ENCODE data around the gene ZNF836. TPM values are rescaled to one million over a fixed set of nuclear protein-coding genes. Genes with fewer than 3 reads are reported as not detected.
"Not testable (repeated sequence)": the region's sequence is repeated elsewhere in the genome, so short reads cannot be mapped to it uniquely, and the experiment has no call there.

ZNF836 gene
- 6.8 TPM for total RNA-seq
- long read RNA-seq = 0 reads

DNA sequence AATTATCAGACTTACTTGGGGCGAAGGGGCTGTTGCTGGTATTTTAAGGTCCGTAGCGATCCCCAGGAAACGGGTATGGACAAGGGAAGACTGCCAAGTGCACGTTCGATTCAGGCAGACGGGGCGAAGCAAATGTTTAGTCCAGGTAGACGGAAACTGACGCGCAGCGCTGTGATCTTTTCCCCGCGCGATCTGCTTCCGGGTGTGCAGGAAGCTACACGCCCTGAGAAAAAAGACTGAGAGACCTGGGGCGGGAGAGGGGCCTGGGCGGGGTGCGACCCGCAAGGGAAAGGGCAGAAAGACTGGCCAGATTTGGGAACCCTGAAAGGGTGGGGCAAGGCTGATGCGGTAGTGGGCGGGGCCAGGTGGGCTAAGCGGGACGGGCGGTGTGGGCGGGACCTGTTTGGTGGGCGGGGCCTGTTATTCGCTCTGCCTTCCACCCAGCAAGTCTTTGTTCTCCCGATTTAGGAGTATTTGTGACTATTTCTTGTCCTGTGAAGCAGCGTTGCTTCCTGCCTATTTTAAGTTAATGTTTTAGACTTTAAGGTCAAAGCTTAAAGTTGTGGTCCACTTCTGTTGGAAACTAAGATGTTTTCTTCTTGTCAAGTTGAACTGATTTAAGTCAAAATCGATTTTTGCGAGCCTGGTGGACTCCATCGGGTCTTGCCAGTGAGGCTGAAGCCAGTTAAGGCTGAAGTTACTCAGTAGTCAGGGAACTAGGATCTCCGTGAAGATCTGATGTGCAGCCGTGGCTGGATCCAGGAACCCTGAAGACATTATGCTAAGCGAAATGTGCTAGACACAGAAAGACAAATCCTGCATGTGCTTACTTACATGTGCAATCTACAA lies at the start of gene ZNF836:
ZNF836 (minus strand) TSS at position 301 of the 849 bp plus-strand sequence. CDS start 3,549 bp downstream, outside the sequence.
- intact Hi-C loops (cut with DNase I) = loop anchor here (1.0 to 2.0 kb wide), 2 partner anchors 18 to 33 kb away; partner anchors contain the start of gene ZNF616
- DNase-seq (ENCODE audit: missing footprints) = peak; percentile 94
- peak; percentile 98 for ATAC-seq

DNA sequence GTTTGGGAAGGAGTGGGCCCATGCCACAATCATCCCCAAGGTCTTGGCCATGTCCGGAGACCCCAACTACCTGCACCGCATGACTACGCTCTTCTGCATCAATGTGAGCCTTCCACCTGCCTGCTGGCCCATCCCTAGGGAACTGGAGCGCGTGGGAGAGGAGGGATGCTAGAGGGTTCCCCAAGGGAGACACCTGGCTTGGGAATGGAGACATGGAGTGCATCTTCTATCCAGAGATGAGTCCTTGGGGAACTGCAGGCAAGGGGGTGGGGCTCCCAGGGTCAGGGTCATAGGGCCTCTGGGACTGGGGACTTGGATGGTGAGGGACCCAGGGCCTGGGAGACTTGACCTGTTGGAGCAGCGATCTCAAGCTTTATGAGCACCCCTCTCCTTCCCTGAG lies 49.6 kb upstream of the ZNF836 start:
- intact Hi-C loops (cut with DNase I) = no loop called here
- DNase-seq (ENCODE audit: missing footprints) = no peak
- no peak for ATAC-seq

DNA sequence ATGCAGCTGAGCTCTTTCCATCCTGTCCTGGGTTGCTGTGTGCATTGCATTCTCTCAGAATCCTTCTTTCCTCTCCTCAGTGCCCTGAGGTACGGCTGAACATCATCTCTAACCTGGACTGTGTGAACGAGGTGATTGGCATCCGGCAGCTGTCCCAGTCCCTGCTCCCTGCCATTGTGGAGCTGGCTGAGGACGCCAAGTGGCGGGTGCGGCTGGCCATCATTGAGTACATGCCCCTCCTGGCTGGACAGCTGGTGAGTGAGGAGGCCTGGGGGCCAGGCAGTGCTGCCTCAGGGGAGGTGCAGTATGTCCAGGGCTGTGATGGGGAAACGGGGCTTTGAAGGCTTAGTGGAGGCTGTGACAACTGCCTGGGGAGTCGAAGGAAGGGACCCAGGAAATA lies 48.2 kb upstream of the ZNF836 start:
- DNase-seq (ENCODE audit: missing footprints) = no peak
- intact Hi-C loops (cut with DNase I) = no loop called here
- ATAC-seq = no peak

DNA sequence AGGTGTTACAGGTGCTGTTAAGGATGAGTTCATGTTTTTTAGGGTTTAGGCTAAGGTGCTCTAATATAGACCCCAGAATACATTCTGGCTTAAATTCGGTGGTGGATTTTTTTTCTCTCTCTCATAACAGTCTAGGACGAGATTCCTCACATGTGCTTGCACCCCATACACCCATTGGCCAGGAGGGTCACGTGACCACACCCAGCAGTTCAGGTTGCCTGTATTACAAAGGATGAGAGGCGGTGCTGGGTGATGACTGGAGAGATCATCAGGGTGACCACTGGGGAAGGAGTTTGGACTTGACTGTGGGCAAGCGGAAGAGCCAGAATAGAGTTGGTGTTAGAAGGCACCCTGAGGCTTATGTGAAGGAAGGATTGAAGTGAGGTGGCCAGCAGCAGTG lies 46.2 kb upstream of the ZNF836 start:
- no peak for DNase-seq (ENCODE audit: missing footprints)
- no peak for ATAC-seq
- intact Hi-C loops (cut with DNase I) = no loop called here

DNA sequence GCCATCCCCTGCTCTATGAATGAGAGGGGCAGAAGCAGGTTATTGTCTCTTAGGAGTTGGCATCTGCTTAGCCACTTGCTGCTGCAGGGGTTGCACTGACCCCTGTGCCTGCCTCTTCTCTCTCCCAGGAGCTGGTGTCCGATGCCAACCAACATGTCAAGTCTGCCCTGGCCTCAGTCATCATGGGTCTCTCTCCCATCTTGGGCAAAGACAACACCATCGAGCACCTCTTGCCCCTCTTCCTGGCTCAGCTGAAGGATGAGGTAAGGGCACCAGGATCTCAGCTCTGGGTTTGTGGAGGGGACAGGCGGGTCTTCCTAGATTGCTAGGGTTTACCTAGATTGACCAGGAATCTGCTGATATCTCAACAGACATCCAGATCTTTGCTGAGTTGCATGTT lies 45.0 kb upstream of the ZNF836 start:
- intact Hi-C loops (cut with DNase I) = no loop called here
- ATAC-seq = no peak

DNA sequence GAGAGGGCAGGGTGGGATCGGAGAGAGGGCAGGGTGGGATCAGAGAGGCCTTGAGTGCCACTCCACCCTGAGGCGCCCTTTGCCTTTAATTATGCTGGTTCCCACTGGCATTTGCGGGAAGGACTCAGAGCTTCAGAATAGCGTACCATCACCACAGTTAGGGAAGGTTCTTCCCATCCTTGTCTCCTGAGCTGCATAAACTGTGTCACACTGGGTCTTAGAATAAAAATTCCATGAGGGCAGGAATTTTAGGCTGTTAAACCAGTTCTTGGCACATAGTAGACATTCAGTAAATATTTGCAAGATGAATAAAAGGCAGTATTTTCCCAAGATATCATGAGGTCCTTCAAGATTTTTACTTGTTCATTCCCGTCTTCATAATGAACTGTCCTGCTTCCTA lies 42.8 kb upstream of the ZNF836 start:
- DNase-seq (ENCODE audit: missing footprints) (no peak), ATAC-seq (no peak)
- intact Hi-C loops (cut with DNase I) = no loop called here

More for the DNA sequence above, 45.0 kb upstream of the ZNF836 start:
- no peak for DNase-seq (ENCODE audit: missing footprints)

DNA sequence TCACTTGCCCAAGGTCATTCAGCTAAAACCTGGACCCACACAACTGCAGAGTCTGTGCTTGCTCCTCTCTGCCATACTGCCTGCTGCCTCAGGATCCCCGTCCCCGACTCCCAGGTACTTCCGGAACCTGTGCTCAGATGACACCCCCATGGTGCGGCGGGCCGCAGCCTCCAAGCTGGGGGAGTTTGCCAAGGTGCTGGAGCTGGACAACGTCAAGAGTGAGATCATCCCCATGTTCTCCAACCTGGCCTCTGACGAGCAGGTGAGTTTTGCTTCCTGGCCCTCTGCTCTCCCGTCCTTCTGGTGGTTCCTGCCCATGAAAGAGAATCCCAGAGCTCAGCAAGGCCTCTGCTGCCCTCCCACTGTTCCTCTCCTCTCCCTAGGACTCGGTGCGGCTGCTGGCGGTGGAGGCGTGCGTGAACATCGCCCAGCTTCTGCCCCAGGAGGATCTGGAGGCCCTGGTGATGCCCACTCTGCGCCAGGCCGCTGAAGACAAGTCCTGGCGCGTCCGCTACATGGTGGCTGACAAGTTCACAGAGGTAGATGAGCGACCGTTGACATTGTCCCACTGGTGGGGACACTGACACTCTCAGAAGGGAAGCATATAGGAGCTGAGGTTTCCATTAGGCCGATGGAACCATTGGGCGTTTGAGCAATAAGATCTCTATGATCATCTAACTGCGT lies 41.3 kb upstream of the ZNF836 start:
- intact Hi-C loops (cut with DNase I) = no loop called here
- ATAC-seq = no peak
- DNase-seq (ENCODE audit: missing footprints) = peak; percentile 53

DNA sequence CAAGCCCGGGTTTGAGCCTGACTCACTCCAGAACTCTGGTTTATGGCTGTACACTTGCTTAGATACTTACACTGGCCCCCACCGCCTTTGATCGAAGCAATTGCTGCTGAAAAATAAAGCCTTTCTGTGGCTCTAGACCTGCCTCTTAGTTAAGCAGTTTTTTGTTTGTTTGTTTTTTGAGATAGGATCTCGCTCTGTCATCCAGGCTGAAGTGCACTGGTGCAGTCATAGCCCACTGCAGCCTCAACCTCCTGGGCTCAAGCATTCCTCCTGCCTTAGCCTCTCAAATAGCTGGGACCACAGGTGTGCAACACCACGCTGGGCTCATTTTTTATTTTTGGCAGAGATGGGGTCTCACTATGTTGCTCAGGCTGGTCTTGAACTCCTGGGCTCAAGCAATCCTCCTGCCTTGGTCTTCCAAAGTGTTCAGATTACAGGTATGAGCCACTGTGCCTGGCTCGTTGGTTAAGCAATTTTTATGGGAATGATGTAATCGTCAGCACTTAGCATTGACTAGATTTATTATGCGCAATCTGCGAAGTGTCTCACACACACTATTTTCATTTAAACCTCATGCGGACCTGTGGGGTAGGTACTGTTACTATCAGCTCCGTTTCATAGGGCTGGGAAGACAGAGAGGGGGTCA lies 40.6 kb upstream of the ZNF836 start:
- DNase-seq (ENCODE audit: missing footprints) (no peak), ATAC-seq (no peak)

DNA sequence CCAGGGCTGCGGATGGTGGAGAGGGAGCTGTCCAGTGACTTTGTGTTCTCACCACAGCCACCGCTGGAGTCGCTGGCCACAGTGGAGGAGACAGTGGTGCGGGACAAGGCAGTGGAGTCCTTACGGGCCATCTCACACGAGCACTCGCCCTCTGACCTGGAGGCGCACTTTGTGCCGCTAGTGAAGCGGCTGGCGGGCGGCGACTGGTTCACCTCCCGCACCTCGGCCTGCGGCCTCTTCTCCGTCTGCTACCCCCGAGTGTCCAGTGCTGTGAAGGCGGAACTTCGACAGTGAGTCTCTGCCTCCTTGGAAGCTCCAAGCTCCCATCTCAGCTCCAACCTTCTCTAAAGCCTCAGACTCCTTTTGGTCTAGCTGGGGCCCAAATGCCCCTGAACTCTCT lies 39.8 kb upstream of the ZNF836 start:
- intact Hi-C loops (cut with DNase I) = no loop called here
- no peak for DNase-seq (ENCODE audit: missing footprints)
- ATAC-seq = no peak

More for the DNA sequence above, 40.6 kb upstream of the ZNF836 start:
- intact Hi-C loops (cut with DNase I) = no loop called here

DNA sequence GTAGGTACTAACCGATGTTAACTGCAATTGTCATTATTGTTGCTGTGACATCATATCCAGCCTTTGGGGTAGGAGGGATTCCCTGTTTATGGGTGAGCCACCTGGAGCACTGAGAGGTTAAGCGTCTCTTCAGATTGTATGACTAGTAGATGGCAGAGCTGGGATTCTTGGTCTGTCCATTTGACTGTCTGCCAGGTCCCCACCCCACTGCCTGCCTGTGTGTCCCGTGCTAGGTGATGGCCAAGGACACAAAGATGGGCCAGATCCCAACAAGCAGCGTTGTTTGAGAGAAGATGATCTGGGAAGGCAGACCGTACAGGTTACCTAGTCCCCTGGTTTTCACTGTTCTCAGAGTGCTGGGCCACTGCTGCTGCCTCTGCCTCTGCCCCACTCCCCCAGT lies 35.1 kb upstream of the ZNF836 start:
- DNase-seq (ENCODE audit: missing footprints) = no peak
- intact Hi-C loops (cut with DNase I) = no loop called here
- peak; percentile 47 for ATAC-seq

DNA sequence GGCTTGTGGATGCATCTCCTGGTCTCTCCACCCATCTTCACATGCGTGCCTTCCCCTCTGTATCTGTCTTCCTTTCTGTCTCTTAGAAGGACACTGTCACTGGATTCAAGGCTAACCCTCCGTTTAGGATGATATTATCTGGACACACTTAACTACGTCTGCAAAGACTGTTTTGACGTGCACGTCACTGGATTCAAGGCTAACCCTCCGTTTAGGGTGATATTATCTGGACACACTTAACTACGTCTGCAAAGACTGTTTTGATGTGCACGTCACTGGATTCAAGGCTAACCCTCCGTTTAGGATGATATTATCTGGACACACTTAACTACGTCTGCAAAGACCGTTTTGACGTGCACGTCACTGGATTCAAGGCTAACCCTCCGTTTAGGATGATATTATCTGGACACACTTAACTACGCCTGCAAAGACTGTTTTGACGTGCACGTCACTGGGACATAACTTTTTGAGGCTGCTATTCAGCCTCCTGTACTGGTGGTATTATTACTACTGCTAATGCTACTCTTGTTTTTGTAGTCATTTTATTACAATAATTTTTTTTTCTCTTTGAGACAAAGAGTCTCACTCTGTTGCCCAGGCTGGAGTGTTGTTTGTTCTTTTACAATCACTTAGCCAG lies 29.5 kb upstream of the ZNF836 start:
- DNase-seq (ENCODE audit: missing footprints); ATAC-seq; intact Hi-C loops (cut with DNase I): not testable (repeated sequence)

DNA sequence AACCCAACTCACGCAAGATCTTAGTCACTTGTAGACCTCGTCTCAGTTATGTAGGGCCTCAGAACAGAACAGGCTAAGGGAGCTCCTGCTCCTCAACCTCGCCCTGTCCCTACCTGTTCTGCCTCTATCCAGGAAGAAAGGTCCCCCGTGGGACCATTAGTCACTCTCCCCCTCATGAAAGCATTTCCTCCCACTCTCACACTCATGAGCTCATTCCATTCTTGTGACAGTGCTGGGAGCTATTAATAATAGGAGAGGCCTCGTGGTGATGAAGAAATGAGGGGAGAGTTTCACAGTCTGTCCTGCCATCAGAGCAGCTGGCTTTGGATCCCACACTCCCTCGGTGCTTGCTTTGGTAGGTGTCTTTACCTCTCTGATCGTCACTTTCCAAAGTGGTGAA lies 28.6 kb upstream of the ZNF836 start:
- intact Hi-C loops (cut with DNase I) = no loop called here
- peak; percentile 86 for ATAC-seq
- no peak for DNase-seq (ENCODE audit: missing footprints)

DNA sequence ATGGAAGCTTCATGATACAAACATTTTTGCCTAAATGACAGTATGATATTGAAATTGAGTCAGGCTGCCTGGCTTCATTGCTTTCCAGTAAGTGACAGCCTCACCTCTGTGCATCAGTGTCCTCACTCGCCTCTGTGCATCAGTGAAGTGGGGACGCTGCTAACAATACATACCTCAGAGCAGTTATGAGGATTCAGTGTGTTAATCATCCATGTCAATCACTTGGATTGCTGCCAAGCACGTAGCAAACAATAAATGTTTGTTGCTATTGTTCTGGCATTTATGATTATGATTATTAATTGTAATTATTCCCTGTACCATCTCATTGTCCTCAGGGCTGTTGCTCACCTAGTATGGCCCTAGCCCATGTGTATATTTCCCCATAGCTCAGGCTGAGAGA lies 27.3 kb upstream of the ZNF836 start:
- no peak for ATAC-seq
- intact Hi-C loops (cut with DNase I) = no loop called here
- DNase-seq (ENCODE audit: missing footprints) = no peak

DNA sequence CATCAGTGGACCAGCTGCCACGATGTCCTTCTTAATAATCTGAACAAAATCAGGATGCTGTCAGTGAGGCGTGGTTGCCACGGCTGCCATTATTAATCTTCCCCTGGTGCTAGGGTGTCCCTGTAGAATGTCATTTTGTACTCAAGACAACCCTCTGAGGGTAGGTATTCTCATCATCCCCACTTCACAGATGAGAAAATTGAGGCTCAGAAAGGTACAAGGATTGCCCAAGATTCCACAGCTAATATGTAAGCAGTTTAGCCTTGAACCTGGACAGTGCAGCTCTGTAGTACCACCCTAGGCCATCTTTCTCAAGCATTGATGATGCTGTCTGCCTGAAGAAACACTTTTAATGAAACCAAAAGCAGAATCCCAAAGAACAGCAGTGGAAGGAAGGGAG lies 26.5 kb upstream of the ZNF836 start:
- DNase-seq (ENCODE audit: missing footprints) = no peak
- no peak for ATAC-seq
- intact Hi-C loops (cut with DNase I) = no loop called here

DNA sequence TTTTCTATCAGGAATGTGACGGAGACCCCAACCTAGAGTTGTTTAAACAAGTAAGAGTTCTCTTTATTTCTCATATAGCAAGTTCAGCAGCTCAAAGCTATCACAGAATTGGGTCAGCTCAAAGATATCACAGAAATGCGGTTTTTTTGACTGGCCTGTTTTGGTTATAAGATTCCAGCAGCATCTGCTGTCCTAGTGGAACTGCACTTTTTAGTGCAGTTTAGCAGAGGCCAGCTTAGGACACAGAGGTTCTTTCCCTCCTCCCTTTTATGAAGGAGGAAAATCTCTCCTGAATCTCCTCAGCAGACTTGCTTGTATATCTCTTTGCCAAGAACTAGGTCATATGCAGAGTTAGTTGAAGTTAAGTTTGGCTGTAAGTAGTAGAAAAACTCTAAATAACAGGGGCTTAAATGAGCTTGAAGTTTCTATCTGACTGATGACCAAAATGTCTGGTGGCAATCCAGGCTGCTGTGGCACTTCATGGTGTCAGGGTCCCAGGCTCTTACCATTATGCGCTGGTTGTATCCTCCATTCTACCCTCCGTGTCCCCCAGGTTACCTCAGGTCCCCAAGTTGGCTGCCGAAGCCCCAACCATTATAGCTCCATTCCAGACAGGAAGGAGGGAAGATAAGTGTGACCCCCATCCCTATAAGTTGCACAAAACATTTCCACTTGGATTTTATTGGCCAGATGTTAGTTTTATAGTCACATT lies 25.0 kb upstream of the ZNF836 start:
- intact Hi-C loops (cut with DNase I) = no loop called here
- no peak for ATAC-seq
- DNase-seq (ENCODE audit: missing footprints) = no peak

DNA sequence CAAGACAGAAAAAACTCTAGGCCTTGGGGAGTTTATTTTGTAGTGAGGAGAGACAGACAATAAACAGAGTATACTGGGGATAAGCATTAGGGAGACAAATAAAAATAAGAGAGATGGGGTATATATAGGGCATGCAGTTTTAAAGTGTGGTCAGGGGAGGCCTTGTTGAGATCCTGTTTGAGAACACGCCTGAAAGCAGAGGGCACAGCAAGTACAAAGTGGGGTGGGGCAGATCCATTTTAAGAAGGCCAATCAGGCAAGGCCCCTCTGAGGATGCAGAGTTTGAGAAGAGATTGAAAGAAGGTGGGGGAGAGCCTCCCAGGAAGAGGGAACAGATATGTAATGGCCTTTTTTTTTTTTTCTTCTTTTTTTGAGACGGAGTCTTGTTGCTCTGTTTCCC lies 20.5 kb upstream of the ZNF836 start:
- intact Hi-C loops (cut with DNase I) = loop anchor here (2.0 kb wide), 1 partner anchor 503 kb away; no protein-coding TSS in a partner anchor
- DNase-seq (ENCODE audit: missing footprints) (no peak), ATAC-seq (no peak)

DNA sequence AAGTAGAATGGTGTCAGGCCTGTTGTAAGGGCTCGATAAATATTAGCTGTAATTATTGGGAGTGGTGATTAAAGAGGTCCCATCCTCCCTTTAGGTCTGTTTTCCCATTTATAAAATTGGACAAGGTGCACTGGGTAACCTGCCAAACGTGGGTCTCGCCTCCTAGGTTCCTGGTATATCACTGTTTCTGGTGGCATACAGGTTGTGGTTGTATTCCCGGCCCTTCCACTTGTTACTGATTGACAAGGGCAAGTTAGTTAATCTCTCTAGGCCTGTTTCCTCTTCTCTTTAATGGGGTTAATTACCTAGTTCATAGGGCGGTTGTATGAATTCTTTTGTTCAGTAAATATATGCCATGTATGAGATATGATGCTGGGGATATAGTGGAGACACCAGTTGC lies 20.0 kb upstream of the ZNF836 start:
- ATAC-seq (no peak), DNase-seq (ENCODE audit: missing footprints) (no peak)
- intact Hi-C loops (cut with DNase I) = loop anchor here (2.0 kb wide), 1 partner anchor 503 kb away; no protein-coding TSS in a partner anchor

DNA sequence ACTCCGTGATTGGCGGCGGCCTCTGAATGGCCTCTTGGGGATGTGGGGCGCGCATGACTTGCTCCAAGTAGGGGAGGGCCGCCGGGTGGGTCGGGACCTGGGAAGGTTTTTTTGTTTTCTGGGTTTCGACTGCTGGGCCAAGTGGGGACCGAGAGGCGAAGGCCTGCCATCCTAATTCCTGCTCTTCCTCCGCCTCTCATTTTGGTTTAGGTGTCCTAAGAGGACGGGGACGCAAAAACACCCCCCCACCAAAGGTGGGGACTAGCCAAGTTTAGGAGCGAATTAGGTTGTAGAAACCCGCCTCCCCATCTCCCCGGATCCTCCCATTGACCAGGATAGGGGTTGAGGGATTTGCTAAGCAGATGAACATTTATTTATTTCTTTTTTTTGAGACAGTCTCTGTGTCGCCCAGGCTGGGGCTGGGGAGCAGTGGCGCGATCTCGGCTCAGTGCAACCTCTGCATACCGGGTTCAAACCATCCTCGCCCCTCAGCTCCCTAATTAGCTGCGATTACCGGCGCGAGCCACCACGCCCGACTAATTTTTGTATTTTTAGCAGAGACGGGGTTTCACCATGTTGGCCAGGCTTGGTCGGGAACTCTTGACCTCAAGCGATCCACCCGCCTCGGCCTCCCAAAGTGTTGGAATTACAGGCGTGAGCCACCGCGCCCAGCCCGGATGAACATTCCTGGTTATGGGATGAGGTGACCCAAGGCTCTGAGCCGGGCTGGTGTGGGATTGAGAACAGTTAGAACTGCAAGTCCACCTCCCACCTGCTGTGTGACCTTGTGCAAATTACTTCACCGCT lies 19.3 kb upstream of the ZNF836 start:
- intact Hi-C loops (cut with DNase I) = loop anchor here (2.0 kb wide), 1 partner anchor 502 kb away; no protein-coding TSS in a partner anchor
- DNase-seq (ENCODE audit: missing footprints) (no peak), ATAC-seq (no peak)

Measured in Right ventricle myocardium inferior (tissue), 1 donor.